D721Med (cell line): Measurements from ENCODE around the gene DOP1A.
"Not testable (repeated sequence)": the region's sequence is repeated elsewhere in the genome, so short reads cannot be mapped to it uniquely, and the experiment has no call there.

ENCODE experiments used
- DNase-seq: peaks from one replicate; pipeline ENCODE4 v3.0.0; 2011; ENCODE audit warnings: low spot score; ENCODE audit not compliant: insufficient read length
- FAIRE-seq: peaks from 2 replicates; lab custom pipeline; 2011; peaks lifted over from hg19 to GRCh38; lab: Jason Lieb, UNC
- CTCF ChIP-seq: IDR thresholded peaks from 2 replicates; pipeline ENCODE4 v1.5.1; 2012; ENCODE audit warnings: mild to moderate bottlenecking, control low read depth; ENCODE audit not compliant: insufficient read depth; ENCODE audit errors: missing control alignments

The DOP1A gene

GRCh38 chr6:83183082-83183828, 115.8 kb downstream of the DOP1A start:
- no peak for TF ChIP-seq CTCF
- no peak for FAIRE-seq
- no peak for DNase-seq

- FAIRE-seq (no peak), DNase-seq (no peak)
- no peak for TF ChIP-seq CTCF
Measured at GRCh38 chr6:83185096-83185495, 117.6 kb downstream of the DOP1A start.

GRCh38 chr6:83188501-83188900, 121.0 kb downstream of the DOP1A start:
- DNase-seq (no peak), FAIRE-seq (no peak)
- no peak for TF ChIP-seq CTCF

GRCh38 chr6:83190626-83191025, 123.2 kb downstream of the DOP1A start:
- no peak for DNase-seq
- no peak for FAIRE-seq
- no peak for TF ChIP-seq CTCF

- DNase-seq, FAIRE-seq: not testable (repeated sequence)
Measured at GRCh38 chr6:83191974-83192373, 124.5 kb downstream of the DOP1A start.

GRCh38 chr6:83192456-83192855, 125.0 kb downstream of the DOP1A start:
- FAIRE-seq (no peak), DNase-seq (no peak)
- no peak for TF ChIP-seq CTCF

- FAIRE-seq, result no peak
- no peak for TF ChIP-seq CTCF
- DNase-seq, result peak; percentile 94
Measured at GRCh38 chr6:83192871-83193746, 125.6 kb downstream of the DOP1A start, which contains the start of the genes PGM3 and RWDD2A. PGM3 (minus strand) TSS chr6:83193265; CDS start chr6:83191012, 2,253 bp downstream. RWDD2A (plus strand) TSS chr6:83193357; CDS start chr6:83194452, 1,095 bp downstream.
